G401.6 (cell line): ENCODE results near the gene CD2.
"Not testable (repeated sequence)": the region's sequence is repeated elsewhere in the genome, so short reads cannot be mapped to it uniquely, and the experiment has no call there.

Experiments used
- FAIRE-seq: peaks from 2 replicates; lab custom pipeline; 2012; peaks lifted over from hg19 to GRCh38; lab: Jason Lieb, UNC

Gene CD2

DNA sequence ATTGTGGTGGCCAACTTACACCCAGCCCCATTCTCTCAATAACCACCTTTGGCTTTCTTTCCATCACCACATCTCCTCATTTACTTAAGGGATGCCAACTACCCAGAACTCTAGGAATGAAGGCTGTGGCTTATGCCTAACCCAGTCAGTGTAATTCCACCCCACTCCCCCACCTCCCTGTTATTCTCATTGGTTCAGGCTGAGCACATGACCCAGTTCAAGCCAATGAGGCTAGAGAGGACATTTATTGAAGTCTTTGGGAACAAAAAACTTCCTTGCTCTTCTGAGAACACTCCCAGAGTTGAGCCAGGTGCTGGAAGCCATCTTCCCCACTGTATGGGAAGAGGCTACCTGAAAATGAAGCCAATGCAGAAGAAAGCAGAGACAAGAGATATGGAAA lies 22.8 kb upstream of the CD2 start:
- no peak for FAIRE-seq

DNA sequence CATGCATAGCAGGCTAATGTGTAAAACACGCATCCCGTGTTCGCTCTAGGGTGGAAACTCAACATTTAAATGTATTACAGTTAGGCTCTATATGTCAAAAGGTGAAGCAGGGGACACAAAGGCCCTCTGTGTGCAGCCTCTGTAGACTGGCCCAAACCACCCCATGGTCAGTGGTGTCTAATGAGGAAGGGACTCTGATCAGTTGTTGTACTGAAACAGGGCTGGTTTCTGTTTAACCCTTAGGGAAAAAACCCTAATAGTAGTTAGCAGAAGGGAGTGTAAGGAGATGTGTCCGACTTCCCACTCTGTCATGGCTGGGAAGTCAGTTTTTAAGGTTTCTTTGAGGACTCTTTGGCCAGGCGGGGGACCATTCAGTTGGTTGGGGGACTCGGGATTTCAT lies 21.5 kb upstream of the CD2 start:
- FAIRE-seq = no peak

DNA sequence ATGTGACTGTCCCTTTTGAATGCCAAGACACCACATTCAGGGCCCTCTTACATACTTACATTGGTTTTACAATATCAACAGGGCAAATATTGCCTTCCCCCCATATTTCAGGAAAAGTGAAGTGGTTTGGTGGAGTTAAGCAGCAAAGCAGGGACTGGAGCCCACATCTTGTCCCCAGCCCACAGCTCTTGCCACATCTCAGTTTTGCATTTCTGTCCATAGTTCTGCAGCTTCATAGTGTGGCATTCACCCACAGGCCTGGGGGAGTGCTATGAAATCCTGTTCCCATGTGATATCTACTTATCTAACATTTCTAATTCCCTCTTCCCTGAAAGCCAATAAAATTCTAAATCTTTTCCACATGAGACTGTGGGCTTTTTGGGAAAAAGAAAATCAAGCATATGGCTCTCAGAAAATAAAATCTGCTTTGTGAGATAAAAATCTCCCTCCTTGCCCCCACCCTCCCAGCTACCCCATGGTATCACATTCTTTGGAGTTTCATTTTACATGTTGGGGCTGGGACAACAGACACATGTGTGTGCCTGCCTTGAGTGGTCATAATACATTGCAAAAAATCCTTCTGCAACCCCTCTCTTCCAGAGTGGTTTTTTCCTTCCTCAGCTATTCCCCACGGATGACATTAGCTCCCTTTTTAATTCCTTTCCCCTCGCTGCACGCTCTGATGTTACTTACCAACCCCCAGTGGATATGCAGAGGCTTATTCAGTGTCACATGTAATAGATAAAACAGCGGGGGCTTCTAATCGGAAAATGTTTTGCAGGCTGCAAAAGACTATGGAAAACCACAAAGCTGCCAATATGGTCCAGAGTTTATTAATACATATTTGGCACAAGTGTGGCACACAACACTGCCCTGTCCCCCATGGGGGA lies 20.5 kb upstream of the CD2 start:
- no peak for FAIRE-seq

DNA sequence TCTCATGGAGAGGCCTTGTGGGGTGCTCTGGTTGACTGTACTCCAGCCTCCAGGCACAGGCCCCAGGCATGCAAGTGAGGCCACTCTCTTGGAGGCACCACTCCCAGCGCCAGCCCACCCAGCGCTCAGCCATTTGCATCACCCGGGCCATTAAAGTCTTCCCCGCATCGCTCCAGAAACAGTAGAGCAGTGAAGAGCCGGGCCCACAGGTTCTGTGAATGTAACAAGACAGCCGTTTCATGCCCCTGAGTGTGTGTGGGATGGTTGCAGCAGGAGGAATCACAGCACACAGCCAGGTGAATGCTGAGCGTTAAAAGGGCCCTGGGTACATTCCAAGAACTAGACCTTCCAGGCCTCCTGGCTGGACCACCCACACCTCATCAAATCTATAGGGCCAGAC lies 19.0 kb upstream of the CD2 start:
- no peak for FAIRE-seq

DNA sequence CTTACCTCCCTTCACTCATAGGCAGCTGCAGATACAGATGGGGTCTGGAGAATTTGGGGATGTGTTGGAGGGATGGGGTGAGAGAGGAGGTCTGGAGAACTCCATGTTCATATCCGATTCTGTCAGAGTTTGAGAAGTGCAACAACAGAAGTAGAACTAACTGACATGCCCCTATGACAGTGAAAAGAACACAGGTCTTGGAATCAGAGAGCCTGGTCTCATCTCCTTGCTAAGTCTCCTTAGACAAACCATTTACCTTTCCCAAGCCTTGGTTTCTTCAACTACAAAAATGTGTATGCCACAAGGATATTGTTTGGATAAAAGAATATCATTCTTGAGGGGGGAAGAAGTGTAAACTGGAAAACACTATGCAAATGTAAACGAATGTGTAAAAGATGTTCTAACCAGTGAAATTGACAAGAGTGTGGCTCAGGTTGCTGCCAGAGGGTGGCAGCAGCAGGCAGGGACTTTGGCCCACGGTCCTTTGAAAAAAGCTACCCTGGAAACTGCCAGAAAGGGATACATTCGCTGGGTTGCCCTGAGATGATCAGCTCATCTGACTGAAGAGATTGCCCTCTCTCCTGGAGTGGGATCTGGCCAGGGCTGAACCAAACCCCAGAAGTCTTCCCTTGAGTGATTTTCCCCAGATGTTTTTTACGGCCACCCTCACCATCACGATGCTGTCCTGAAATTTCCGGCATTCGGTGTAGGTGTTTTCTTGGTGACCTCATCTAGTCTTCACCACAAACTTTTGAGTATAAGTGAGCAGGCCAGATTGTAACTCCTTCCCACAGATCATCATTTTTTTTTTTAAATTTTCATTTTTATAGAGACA lies 17.0 kb upstream of the CD2 start:
- no peak for FAIRE-seq

DNA sequence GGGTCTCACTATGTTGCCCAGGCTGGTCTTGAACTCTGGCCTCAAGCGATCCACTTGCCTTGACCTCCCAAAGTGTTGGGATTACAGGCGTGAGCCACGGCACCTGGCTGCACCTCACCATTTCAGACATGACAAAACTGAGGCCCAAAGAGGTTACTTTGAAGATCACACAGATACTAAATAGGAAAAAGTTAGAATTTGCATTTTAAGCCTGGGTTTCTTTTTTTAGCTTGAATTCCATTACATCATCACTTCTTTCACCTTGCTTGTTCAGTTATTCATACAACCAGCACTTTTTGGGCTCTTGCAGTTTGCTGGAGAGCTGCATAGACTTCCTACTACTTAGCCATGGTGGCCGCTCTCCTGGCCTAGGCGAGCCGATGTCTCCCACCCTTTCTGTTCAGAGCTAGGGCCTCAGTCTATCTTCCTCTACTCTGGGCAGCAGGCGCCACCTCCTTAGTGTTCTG lies 16.3 kb upstream of the CD2 start:
- FAIRE-seq = no peak

DNA sequence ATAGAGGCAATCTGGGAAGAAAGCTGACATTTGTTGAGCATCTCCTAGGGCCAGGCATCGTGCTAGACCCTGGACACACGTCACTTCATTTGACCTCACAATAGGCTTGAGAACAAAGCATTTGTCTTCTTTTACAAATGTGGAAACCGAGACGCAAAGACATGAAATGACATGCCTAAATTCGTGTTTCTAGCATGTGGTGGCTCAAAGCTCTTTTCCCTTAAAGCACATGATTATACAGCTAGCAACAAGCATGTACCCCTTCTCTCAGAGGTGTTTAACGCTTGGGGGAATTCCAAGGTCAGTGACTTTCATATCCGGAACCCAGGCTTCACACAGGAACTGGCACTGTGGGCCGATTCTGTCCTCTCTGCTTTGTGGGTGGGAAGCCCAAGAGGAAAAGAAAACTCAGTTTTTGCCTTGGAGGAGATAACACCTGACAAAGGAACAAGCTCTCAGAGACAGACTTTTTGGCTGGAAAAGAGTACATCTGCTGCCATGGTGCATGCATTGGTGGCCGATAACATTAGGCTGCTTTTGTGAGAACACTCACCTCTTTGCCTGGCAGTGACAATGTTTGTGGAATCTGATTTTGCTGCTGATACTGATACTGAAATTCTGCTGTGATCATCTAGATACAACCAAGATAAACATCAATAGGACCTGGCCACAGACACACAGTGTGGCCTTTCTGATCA lies 15.4 kb upstream of the CD2 start:
- no peak for FAIRE-seq

DNA sequence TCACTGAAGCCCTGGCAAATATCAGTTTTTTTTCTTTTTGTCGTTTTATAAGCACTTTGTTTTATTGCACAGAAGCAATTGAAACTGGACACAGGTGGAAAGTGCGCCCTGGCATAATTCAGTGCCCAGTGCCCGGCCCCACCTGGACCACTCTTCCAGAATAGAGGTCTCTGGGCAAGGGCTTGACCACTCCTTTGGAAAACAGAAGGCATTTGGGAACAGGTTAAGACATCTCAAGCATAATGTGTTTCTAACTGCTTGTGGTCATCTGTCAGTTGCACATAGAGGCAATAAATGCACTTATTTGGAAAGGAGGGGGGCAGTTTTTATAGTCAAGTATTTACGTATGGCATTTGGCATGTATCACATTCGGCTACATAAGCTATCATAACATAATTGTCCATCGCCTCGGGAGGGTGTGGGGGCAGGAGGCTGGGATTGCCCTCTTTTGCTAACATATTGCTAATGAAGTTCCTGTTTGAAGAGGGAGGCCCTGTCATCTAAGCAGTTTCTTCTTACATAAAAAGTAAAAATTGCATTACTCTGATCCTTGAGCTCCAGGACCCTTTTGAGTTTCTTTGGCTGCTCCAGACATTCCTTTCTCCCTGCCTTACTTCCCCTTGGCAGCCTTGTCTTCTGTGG lies 14.7 kb upstream of the CD2 start:
- FAIRE-seq = no peak

DNA sequence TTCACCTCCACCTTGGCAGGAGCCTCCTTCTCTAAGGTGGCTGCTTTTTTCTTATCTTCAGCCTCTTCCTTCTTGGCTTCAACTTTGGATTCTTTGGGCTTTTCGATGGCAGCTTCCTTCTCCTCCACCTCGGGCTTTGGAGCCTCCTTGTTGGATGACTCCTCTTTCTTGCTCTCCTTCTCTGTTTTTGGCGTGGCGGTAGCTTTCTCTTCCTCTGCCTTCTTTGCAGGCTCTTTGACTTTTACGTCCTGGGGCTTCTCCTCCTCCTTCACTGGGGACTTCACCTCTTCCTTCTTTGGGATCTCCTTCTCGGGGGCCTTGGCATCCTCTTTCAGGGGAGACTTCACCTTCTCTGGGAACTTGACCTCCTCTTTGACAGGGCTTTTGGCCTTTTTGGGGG lies 13.9 kb upstream of the CD2 start:
- FAIRE-seq = no peak

DNA sequence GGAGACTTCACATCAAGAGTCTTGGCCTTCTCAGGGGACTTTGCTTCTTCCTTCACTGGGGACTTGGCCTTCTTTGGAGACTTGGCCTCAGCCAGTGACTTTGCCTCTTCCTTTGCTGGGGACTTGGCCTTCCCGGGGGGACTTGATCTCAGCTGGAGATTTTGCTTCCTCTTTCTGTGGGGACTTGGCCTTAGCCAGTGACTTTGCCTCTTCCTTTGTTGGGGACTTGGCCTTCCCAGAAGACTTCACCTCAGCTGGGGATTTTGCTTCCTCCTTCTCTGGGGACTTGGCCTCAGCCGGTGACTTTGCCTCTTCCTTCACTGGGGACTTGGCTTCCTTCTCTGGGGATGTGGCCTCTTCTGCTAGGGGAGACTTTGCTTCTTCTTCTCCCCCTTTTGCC lies 13.5 kb upstream of the CD2 start:
- no peak for FAIRE-seq

DNA sequence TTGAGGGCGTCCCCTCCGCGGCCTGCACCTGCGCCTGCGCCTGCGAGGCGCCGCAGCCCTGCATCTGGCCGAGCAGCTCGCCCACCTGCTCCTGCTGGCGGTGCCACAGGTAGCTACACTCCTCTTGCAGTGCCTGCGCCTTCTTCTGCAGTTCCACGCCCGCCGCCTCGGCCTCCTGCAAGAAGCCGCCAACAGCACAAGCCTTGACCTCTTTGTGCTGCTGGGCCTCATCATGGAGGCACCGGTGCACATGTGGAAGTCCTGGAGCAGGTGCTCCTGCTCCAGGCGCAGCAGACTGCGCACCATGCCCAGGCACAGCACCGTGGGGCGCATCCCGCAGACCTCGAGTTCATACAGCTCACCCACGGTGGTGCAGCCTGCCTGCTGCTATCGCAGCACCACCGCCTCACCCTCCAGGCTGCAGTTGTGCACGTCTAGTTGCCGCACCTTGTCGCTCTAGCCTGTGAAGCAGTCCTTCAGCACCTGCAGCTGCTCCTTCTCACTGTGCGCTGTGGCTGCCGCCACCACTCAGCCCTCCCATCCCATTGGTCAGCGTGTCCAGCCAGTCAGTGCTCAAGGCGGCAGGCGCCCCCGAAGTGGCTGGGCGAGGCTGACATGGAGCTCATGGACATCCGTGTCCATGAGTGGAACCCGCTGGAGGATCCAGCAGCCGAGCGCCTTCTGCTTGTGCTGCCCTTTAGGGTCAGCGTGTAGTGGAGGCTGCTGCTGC lies 12.2 kb upstream of the CD2 start:
- FAIRE-seq = no peak

DNA sequence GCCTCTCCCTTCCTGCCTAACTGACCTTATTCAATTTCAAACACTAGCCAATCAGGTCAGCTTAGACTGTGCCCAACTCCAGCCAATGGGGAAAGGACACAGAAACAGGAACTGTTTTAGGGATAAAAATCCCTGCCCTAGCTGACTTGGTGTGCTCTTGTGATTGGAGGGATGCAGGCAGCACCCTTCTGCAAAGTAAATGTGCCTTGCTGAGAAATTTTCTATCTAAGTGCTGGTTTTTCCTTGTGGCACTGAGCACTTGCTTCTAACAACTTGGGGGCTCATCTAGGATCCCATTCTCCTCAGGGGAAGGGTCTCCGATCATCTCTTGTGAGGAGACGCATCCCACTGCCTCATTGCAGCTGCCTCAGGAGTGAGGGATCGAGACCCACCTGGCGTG lies 10.7 kb upstream of the CD2 start:
- FAIRE-seq = no peak

DNA sequence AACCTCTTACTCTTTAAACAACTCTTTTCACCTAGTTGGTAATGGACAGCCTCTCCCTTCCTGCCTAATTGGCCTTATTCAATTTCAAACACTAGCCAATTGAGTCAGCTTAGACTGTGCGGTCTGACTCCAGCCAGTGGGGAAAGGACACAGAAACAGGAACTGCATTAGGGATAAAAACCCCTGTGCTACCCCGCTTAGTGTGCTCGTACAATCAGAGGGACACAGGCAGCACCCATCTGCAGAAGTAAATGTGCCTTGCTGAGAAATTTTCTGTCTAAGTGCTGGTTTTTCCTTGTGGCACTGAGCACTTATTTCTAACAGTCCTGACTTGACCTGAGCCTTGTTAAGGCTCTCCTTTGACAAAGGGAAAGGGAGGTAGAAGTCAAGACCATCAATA lies 6.0 kb upstream of the CD2 start:
- FAIRE-seq = no peak

DNA sequence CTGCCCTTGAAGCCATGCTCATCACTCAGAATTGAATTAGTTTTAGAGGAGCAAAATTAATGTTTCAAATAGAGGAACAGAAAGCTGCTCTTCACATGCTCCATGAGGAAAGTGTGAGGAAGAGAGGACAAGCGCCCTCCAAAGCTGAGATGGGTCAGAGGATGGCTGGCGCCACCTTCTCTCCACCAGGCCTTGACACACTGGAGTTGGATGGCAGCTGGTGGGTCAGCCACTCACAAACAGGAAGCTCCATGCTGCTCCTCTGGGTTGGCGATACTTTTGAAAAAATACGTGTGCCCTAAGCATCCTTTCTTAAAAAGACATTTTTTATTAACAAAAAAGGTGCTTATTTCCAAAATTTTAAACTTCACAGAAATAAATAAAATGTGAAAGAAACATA lies 3.1 kb upstream of the CD2 start:
- no peak for FAIRE-seq

DNA sequence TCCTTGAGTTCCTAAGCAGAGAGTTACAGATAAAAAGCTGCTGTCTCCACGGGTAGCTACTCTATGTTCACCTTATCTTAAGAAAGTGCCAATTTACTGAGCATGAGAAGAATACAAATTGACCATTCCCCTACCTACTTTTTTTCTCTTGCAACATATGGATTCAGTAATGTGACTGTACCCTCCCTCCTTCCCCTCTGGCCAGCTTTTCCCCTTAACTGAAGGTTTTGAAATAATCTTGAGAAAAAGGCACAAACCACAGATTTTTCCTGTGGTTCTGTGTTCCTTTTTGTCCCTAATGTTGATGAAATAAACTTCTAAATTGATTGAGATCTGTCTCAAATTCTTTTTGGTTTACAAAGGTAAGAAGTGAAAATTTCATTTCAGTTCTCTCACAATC lies 2.6 kb upstream of the CD2 start:
- no peak for FAIRE-seq

DNA sequence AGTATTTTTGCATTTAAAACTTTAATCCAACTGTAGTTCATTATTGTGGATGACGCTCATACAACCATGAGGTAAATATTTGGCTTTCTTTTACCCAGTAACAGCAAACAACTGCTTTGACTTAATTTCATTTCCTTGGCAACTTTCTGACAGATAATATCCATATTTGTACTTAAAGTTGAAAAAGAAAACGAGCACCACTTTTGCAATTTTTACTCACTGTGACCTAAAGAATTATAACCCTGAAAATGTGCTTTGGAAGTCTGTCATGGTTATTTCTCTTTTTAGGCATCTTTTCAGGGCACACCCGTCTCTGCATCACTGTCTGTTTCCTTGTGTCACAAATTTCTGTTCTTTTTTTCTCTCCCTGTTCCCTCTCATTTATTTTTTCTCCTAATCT lies 918 bp upstream of the CD2 start:
- FAIRE-seq = no peak

DNA sequence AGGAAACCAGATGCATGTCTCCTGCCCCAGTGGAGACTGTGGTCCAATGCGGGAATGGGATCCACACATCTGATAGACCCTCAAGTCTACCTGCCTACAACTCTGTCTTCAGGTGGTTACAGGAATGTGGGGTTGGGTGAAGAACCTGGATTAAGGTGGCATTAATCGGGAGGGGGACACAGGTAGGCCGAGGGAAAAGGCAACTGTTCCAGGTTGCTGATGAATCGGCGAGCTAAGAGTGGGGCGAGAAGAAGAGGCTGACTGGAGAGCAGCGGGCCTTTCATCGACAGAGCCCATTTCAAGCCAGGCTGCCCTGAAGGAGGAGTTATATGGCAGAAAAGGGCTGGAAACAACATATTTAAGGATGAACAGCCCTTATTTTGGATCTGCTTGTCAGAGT lies 836 bp downstream of the CD2 start:
- FAIRE-seq = no peak

DNA sequence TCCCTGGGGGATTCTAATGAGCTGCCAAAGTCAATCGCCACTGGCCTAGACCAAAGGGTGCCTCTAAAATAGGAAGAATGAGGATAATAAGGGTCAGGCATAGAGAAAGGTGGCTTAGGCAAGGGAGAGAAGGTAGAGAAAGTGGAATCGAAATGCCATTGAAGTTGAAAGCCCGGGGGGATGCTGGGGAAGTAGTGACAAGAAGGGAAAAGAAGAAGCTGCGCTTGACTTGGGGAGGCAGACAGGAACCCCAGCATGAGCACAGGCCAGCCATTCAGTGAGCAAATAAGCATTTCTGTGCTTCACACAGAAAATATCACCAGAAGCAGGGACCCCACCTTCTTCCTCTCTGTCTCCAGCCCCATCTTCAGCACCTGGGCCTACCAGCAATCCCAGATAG lies 1.5 kb downstream of the CD2 start:
- FAIRE-seq = no peak

DNA sequence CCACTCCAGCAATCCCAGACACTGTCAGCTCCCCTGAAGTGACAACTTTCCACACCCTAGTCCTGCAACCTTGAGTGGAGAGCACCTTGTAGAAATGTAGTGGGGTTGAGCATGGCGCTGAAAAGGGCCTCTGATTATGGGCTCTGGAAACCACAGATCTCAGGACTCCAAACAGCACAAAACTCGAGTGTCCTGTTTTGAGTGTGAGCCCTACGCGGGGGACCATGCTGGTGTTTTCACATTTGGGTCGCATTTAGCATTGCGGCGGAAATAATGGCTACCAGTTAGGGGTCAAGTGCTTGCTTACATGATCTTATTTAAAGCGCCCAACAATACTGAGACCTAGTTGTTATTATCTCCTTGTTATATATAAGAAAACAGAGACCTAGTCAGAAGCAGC lies 1.9 kb downstream of the CD2 start:
- not testable (repeated sequence) for FAIRE-seq

DNA sequence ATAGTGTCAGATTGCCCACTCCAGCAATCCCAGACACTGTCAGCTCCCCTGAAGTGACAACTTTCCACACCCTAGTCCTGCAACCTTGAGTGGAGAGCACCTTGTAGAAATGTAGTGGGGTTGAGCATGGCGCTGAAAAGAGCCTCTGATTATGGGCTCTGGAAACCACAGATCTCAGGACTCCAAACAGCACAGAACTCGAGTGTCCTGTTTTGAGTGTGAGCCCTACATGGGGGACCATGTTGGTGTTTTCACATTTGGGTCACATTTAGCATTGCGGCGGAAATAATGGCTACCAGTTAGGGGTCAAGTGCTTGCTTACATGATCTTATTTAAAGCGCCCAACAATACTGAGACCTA lies 4.2 kb downstream of the CD2 start:
- not testable (repeated sequence) for FAIRE-seq

DNA sequence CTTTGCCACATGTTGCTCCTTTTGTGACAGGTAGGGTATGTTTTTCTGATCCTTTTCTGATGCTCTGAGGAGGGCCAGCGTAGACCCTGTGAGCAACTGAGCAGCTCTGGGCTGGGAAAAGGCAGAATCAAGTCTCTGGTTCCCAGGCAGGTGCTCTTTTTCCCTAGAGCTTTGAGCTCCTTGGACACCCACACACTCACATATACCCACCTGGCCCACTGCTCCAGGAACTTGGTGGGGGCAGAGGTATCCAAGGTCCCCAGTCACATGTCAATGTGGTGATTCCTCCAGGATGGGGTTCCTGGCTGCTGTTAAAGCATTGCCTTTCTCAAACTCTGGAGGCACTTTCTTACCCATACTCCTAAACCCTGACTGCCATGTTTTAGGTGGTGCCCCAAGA lies 5.4 kb downstream of the CD2 start:
- FAIRE-seq = no peak

DNA sequence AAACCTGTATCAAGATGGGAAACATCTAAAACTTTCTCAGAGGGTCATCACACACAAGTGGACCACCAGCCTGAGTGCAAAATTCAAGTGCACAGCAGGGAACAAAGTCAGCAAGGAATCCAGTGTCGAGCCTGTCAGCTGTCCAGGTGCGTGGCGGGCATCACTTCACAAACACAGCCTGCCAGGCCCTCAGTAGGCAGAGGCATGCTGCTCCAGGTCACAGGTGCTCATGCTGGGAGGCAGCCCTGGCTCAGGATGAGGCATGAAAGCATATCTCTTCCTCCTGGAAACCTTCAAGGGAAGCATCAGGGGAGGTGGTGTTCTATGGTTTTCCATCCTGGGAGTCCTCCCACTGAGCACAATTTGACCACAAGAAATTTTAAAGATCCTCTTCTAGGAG lies 6.3 kb downstream of the CD2 start:
- no peak for FAIRE-seq
